Activated T-helper 17 cell treated with anti-CD3 and anti-CD28 coated beads, Interleukin-2, amount 50 U/mL, for 72 hours (primary cell): ENCODE measurements around the gene OPA1. TPM values are rescaled to one million over a fixed set of nuclear protein-coding genes. Genes with fewer than 3 reads are reported as not detected.

ENCODE experiments used
- ATAC-seq: fragments of 150-1000 bp; cut with Tn5 transposase; replicated peaks from 2 replicates; pipeline ENCODE4 v1.10.0; 2021; ENCODE audit warnings: mild to moderate bottlenecking, moderate library complexity
- H3K27ac Mint-ChIP-seq: one replicate; pipeline ENCODE4 v1.8.0; 2022; ENCODE audit warnings: mixed read lengths
- H3K27me3 Mint-ChIP-seq: one replicate; pipeline ENCODE4 v1.8.0; 2022; ENCODE audit warnings: mixed read lengths
- H3K36me3 Mint-ChIP-seq: one replicate; pipeline ENCODE4 v1.8.0; 2022; ENCODE audit warnings: low read depth, mild to moderate bottlenecking, mixed read lengths
- H3K4me1 Mint-ChIP-seq: one replicate; pipeline ENCODE4 v1.8.0; 2022; ENCODE audit warnings: mixed read lengths
- H3K4me3 Mint-ChIP-seq: one replicate; pipeline ENCODE4 v1.8.0; 2022; ENCODE audit warnings: mild to moderate bottlenecking, mixed read lengths
- H3K9me3 Mint-ChIP-seq: one replicate; pipeline ENCODE4 v1.8.0; 2022; ENCODE audit warnings: mixed read lengths
- total RNA-seq, 2 donors: library from RNA; stranded (reverse); gene quantifications; one replicate each; pipeline ENCODE4 v1.2.3, GENCODE V29; 2022

OPA1 gene
- 100 to 1,000 TPM in 1 of 2 donors, 10 to 100 TPM in 1; 98.5 to 112 TPM for total RNA-seq

- peak; percentile 90 for ATAC-seq
- H3K36me3 Mint-ChIP-seq: peaks cover 42% of the 10 kb centered on the region
- H3K27ac Mint-ChIP-seq: peak within 1 kb of the TSS; percentile 99
- H3K4me3 Mint-ChIP-seq: peak within 1 kb of the TSS; percentile 97
- peaks cover 25% of the 10 kb centered on the region for H3K4me1 Mint-ChIP-seq
- no peaks in the 10 kb centered on the region for H3K27me3 Mint-ChIP-seq
- no peaks in the 10 kb centered on the region for H3K9me3 Mint-ChIP-seq
Observed at GRCh38 chr3:193592841-193593667, at the start of gene OPA1. TSS of gene OPA1 (plus strand) at chr3:193593208. CDS start at chr3:193593378, 170 bp downstream.

- Mint-ChIP-seq H3K36me3 (no peaks in the 10 kb centered on the region), H3K9me3 (peaks cover 5% of the 10 kb centered on the region), H3K4me3 (no peak overlapping the region), H3K27me3 (no peaks in the 10 kb centered on the region), H3K27ac (no peak overlapping the region), H3K4me1 (no peaks in the 10 kb centered on the region)
- no peak for ATAC-seq
Observed at GRCh38 chr3:193544289-193544688, 48.7 kb upstream of the OPA1 start.

- no peaks in the 10 kb centered on the region for H3K36me3 Mint-ChIP-seq
- H3K27ac Mint-ChIP-seq: no peak overlapping the region
- no peak overlapping the region for H3K4me3 Mint-ChIP-seq
- H3K27me3 Mint-ChIP-seq: no peaks in the 10 kb centered on the region
- peaks cover 5% of the 10 kb centered on the region for H3K9me3 Mint-ChIP-seq
- H3K4me1 Mint-ChIP-seq: no peaks in the 10 kb centered on the region
- ATAC-seq: no peak
Observed at GRCh38 chr3:193545304-193545703, 47.7 kb upstream of the OPA1 start.

DNA sequence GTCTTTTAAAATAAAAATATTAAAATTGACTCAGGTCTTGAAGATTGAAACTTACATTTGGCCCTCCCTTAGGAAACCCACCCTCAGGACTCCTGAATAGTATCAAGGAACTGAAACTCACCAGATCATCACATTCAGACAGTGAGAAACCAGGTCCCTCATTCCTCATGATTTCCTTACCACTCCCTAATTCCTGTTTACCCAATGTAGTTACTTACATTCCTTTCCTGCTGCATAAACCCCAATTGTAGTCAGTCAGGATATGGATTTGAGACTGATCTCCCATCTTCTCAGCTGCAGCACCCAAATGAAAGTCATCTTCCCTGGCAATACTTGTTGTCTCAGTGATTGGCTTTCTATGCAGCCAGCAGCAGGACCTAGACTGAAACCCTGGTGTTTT lies 46.9 kb upstream of the OPA1 start:
- Mint-ChIP-seq H3K36me3 (no peaks in the 10 kb centered on the region), H3K9me3 (peaks cover 5% of the 10 kb centered on the region), H3K27me3 (no peaks in the 10 kb centered on the region), H3K27ac (no peak overlapping the region), H3K4me3 (no peak overlapping the region), H3K4me1 (no peaks in the 10 kb centered on the region)
- ATAC-seq: no peak

GRCh38 chr3:193548406-193548805 lies 44.6 kb upstream of the OPA1 start:
- H3K27ac Mint-ChIP-seq: no peak overlapping the region
- no peak overlapping the region for H3K4me3 Mint-ChIP-seq
- no peaks in the 10 kb centered on the region for H3K27me3 Mint-ChIP-seq
- H3K4me1 Mint-ChIP-seq: no peaks in the 10 kb centered on the region
- H3K9me3 Mint-ChIP-seq: peaks cover 5% of the 10 kb centered on the region
- no peaks in the 10 kb centered on the region for H3K36me3 Mint-ChIP-seq
- ATAC-seq: no peak

- H3K4me1 Mint-ChIP-seq: no peaks in the 10 kb centered on the region
- no peaks in the 10 kb centered on the region for H3K9me3 Mint-ChIP-seq
- H3K27me3 Mint-ChIP-seq: no peaks in the 10 kb centered on the region
- no peak overlapping the region for H3K27ac Mint-ChIP-seq
- no peak for ATAC-seq
- H3K4me3 Mint-ChIP-seq: no peak overlapping the region
- no peaks in the 10 kb centered on the region for H3K36me3 Mint-ChIP-seq
Observed at GRCh38 chr3:193552923-193553322, 40.1 kb upstream of the OPA1 start.

GRCh38 chr3:193553586-193553985 lies 39.4 kb upstream of the OPA1 start:
- no peaks in the 10 kb centered on the region for H3K9me3 Mint-ChIP-seq
- H3K4me3 Mint-ChIP-seq: no peak overlapping the region
- no peaks in the 10 kb centered on the region for H3K36me3 Mint-ChIP-seq
- no peaks in the 10 kb centered on the region for H3K27me3 Mint-ChIP-seq
- H3K4me1 Mint-ChIP-seq: no peaks in the 10 kb centered on the region
- ATAC-seq: no peak
- H3K27ac Mint-ChIP-seq: no peak overlapping the region

DNA sequence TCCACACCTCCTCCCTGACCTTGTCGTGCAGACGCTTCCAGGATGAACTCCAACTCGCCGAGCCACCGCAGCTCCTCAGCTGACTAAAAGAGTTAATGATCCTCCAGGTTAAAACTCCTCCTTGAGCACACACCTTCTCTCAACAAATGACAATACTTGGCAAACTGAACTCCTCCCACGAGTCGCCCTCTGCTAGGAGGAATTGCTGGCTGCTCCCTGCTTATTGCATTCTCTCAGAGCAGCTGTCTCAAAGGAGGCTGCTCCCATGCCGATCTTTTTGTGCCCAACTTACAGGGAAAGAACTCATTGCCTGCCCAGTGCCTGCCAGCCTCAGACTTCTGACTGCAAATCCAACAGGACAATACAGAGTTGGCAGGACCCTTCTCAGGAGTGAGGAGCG lies 38.2 kb upstream of the OPA1 start, which contains the start of gene ATP13A4:
Gene ATP13A4, minus strand, starts transcription at position 85 of the 400 bp plus-strand sequence. CDS start 96 bp downstream, outside the sequence.
- Mint-ChIP-seq H3K4me1 (no peaks in the 10 kb centered on the region), H3K9me3 (no peaks in the 10 kb centered on the region), H3K4me3 (no peak within 1 kb of the TSS), H3K27ac (no peak within 1 kb of the TSS), H3K36me3 (no peaks in the 10 kb centered on the region), H3K27me3 (no peaks in the 10 kb centered on the region)
- ATAC-seq: no peak

GRCh38 chr3:193556841-193557240 lies 36.2 kb upstream of the OPA1 start:
- Mint-ChIP-seq H3K27me3 (no peaks in the 10 kb centered on the region), H3K4me1 (no peaks in the 10 kb centered on the region), H3K4me3 (no peak overlapping the region), H3K36me3 (no peaks in the 10 kb centered on the region), H3K27ac (no peak overlapping the region), H3K9me3 (no peaks in the 10 kb centered on the region)
- no peak for ATAC-seq

GRCh38 chr3:193559100-193559499 lies 33.9 kb upstream of the OPA1 start:
- peak; percentile 90 for ATAC-seq
- no peak overlapping the region for H3K27ac Mint-ChIP-seq

DNA sequence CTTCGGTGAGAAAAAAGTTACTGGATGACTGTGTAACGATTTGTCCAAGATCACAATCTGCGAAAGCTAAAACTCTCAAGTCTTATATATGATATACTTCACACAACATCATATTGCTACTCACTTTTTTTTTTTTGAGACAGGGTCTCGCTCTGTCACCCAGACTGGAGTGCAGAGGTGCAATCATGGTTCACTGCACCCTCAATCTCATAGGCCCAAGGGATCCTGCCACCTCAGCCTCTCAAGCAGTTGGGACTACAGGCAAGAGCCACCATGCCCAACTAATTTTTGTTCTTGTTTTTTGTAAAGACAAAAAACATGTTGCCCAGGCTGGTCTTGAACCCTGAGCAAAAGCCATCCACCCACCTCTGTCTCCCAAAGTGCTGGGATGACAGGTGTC lies 32.9 kb upstream of the OPA1 start:
- no peak overlapping the region for H3K4me3 Mint-ChIP-seq
- no peak for ATAC-seq
- H3K36me3 Mint-ChIP-seq: no peaks in the 10 kb centered on the region
- no peaks in the 10 kb centered on the region for H3K27me3 Mint-ChIP-seq
- H3K27ac Mint-ChIP-seq: no peak overlapping the region
- H3K9me3 Mint-ChIP-seq: no peaks in the 10 kb centered on the region
- H3K4me1 Mint-ChIP-seq: no peaks in the 10 kb centered on the region

More at GRCh38 chr3:193559100-193559499, 33.9 kb upstream of the OPA1 start:
- no peaks in the 10 kb centered on the region for H3K9me3 Mint-ChIP-seq
- no peaks in the 10 kb centered on the region for H3K4me1 Mint-ChIP-seq
- no peak overlapping the region for H3K4me3 Mint-ChIP-seq
- H3K36me3 Mint-ChIP-seq: no peaks in the 10 kb centered on the region
- no peaks in the 10 kb centered on the region for H3K27me3 Mint-ChIP-seq

- Mint-ChIP-seq H3K4me1 (no peaks in the 10 kb centered on the region), H3K27ac (no peak overlapping the region), H3K36me3 (no peaks in the 10 kb centered on the region), H3K4me3 (no peak overlapping the region), H3K27me3 (no peaks in the 10 kb centered on the region), H3K9me3 (no peaks in the 10 kb centered on the region)
- no peak for ATAC-seq
Observed at GRCh38 chr3:193560870-193561269, 32.1 kb upstream of the OPA1 start.

DNA sequence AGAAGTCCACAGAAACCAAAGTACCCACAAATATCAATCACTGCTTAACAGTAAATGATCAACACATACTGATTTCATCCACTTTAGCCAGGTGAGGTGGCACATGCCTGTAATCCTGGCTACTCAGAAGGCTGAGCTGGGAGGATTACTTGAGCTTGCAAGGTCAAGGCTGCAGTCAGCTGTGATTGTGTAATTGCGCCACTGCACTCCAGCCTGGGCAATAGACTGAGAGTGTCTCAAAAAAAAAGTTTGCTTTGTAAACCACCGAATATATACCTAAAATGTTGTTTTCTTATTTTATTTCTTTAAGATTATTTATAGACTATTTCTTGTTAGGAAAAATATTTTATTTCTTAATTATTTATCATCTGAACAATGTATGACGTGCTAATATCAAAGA lies 29.6 kb upstream of the OPA1 start:
- no peaks in the 10 kb centered on the region for H3K9me3 Mint-ChIP-seq
- ATAC-seq: no peak
- no peaks in the 10 kb centered on the region for H3K36me3 Mint-ChIP-seq
- no peak overlapping the region for H3K4me3 Mint-ChIP-seq
- no peaks in the 10 kb centered on the region for H3K27me3 Mint-ChIP-seq
- H3K4me1 Mint-ChIP-seq: no peaks in the 10 kb centered on the region
- H3K27ac Mint-ChIP-seq: no peak overlapping the region

- H3K9me3 Mint-ChIP-seq: no peaks in the 10 kb centered on the region
- no peak for ATAC-seq
Observed at GRCh38 chr3:193564012-193564411, 29.0 kb upstream of the OPA1 start.

DNA sequence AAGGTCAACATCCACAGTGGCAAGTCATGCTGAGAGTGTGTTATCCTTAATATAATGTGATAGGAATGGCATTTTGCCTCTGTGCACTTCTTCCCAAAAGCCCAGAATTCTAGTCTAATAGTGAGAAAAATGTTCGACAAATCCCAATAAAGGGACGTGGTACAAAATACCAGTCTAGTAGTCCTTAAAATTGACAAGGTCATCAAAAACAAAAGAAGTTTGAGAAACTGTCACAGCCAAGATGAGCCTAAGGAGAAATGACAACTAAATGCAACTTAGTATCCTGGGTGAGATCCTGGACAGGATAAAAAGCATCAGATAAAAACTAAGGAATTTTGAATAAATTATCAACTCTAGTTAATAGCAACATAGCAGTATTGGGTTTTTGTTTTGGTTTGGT lies 23.9 kb upstream of the OPA1 start:
- no peak overlapping the region for H3K27ac Mint-ChIP-seq
- no peaks in the 10 kb centered on the region for H3K4me1 Mint-ChIP-seq
- H3K9me3 Mint-ChIP-seq: no peaks in the 10 kb centered on the region
- no peak overlapping the region for H3K4me3 Mint-ChIP-seq
- ATAC-seq: no peak
- H3K36me3 Mint-ChIP-seq: no peaks in the 10 kb centered on the region
- H3K27me3 Mint-ChIP-seq: no peaks in the 10 kb centered on the region

More at GRCh38 chr3:193564012-193564411, 29.0 kb upstream of the OPA1 start:
- Mint-ChIP-seq H3K4me1 (no peaks in the 10 kb centered on the region), H3K4me3 (no peak overlapping the region), H3K27me3 (no peaks in the 10 kb centered on the region), H3K27ac (no peak overlapping the region), H3K36me3 (no peaks in the 10 kb centered on the region)
